OCI-LY1 (cell line): ENCODE measurements around the gene S100A10.
A peak's percentile ranks its signal among the peaks of the same experiment; 100 is the strongest.

Source experiments
- H2AFZ ChIP-seq: fragments of 200-600 bp; sonication (generic), shearing (Covaris generic); 2 replicates; pipeline ENCODE4 v1.6.0; 2014; ENCODE audit warnings: antibody characterized with exemption, mild to moderate bottlenecking, low read length
- H3F3A ChIP-seq: fragments of 200-600 bp; sonication (generic), shearing (Covaris generic); 2 replicates; pipeline ENCODE4 v1.6.0; 2014; ENCODE audit warnings: mild to moderate bottlenecking, antibody characterized with exemption, low read length, moderate library complexity; ENCODE audit not compliant: insufficient read depth
- H3K27ac ChIP-seq: fragments of 200-600 bp; sonication (generic); 2 replicates; pipeline ENCODE4 v1.5.1; 2014; ENCODE audit warnings: low read length, mixed run types, mild to moderate bottlenecking, low read depth; ENCODE audit not compliant: poor library complexity, severe bottlenecking
- H3K27me3 ChIP-seq: fragments of 200-600 bp; sonication (generic); 2 replicates; pipeline ENCODE4 v1.6.0; 2014; ENCODE audit warnings: antibody characterized with exemption, mild to moderate bottlenecking, low read length, moderate library complexity; ENCODE audit not compliant: insufficient read depth
- H3K36me3 ChIP-seq: fragments of 200-600 bp; sonication (generic); 2 replicates; pipeline ENCODE4 v1.6.1; 2014; ENCODE audit warnings: mild to moderate bottlenecking, antibody characterized with exemption, low read length, moderate library complexity, mixed read lengths; ENCODE audit not compliant: insufficient read depth
- H3K4me1 ChIP-seq: fragments of 200-600 bp; sonication (generic); 2 replicates; pipeline ENCODE4 v1.5.1; 2014; ENCODE audit warnings: mild to moderate bottlenecking, low read length, moderate library complexity; ENCODE audit not compliant: insufficient read depth, severe bottlenecking
- H3K4me2 ChIP-seq: fragments of 200-600 bp; sonication (generic), shearing (Covaris generic); 2 replicates; pipeline ENCODE4 v1.6.1; 2014; ENCODE audit warnings: low read length
- H3K4me3 ChIP-seq: fragments of 200-600 bp; sonication (generic); 2 replicates; pipeline ENCODE4 v1.5.1; 2014; ENCODE audit warnings: low read length, low read depth, mild to moderate bottlenecking, mixed read lengths; ENCODE audit not compliant: poor library complexity, severe bottlenecking
- H3K79me2 ChIP-seq: fragments of 200-600 bp; shearing (Covaris generic); 2 replicates; pipeline ENCODE4 v1.6.1; 2016; ENCODE audit warnings: mixed run types, low read length, mixed read lengths; ENCODE audit not compliant: insufficient read depth
- H3K9ac ChIP-seq: fragments of 200-600 bp; sonication (generic), shearing (Covaris generic); 2 replicates; pipeline ENCODE4 v1.6.1; 2014; ENCODE audit warnings: mild to moderate bottlenecking, low read length, mixed read lengths
- H3K9me2 ChIP-seq: fragments of 200-600 bp; sonication (generic), shearing (Covaris generic); 2 replicates; pipeline ENCODE4 v1.6.1; 2014; ENCODE audit warnings: low read depth, mild to moderate bottlenecking, low read length, mixed read lengths
- H3K9me3 ChIP-seq: fragments of 200-600 bp; shearing (Covaris generic); 2 replicates; pipeline ENCODE4 v1.6.1; 2014; ENCODE audit warnings: low read length, mixed read lengths
- H4K20me1 ChIP-seq: fragments of 200-600 bp; sonication (generic), shearing (Covaris generic); 2 replicates; pipeline ENCODE4 v1.6.0; 2016; ENCODE audit warnings: mild to moderate bottlenecking, low read length; ENCODE audit not compliant: insufficient read depth
- EZH2 ChIP-seq: fragments of 200-600 bp; sonication (generic), shearing (Covaris generic); IDR thresholded peaks from 2 replicates; pipeline ENCODE4 v1.8.0; 2017; ENCODE audit warnings: borderline replicate concordance, mixed run types, mild to moderate bottlenecking, antibody characterized with exemption, low read length, moderate library complexity, mixed read lengths
- TF ChIP-seq, protein P1 (sequence below): fragments of 200-600 bp; sonication (generic), shearing (Covaris generic); IDR thresholded peaks from 2 replicates; pipeline ENCODE4 v1.5.1; 2017; ENCODE audit warnings: mild to moderate bottlenecking, antibody characterized with exemption, low read length, moderate library complexity, mixed read lengths

Gene S100A10

DNA sequence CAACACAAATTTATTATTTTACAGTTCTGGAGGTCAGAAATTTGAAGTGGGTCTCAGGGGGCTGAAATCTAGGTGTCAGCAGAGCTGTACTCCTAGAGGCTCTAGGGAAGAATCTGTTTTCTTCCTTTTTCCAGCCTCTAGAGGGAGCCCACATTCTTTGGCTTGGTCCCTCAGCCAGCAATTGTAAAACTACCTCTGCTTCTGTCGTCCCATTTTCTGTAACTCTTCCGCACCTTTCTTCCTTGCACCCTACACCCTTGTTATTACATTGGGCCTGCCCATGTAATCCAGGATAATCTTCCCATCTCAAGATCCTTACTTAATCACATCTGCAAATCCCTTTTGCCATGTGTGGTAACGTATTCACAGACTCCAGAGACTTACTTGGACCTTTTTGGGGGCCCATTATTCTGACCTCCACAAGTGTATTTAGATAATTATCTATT is 59.6 kb downstream of the S100A10 start:
- no peaks in the 10 kb centered on the region for H4K20me1 ChIP-seq
- H3K4me3 ChIP-seq = no peak overlapping the region
- no peak overlapping the region for H3K9ac ChIP-seq
- no peaks in the 10 kb centered on the region for H3F3A ChIP-seq
- no peaks in the 10 kb centered on the region for H3K9me2 ChIP-seq
- H3K4me2 ChIP-seq = no peak overlapping the region
- H3K36me3 ChIP-seq = no peaks in the 10 kb centered on the region; the same call in 1 of the 2 replicates
- H2AFZ ChIP-seq = no peak overlapping the region
- H3K27ac ChIP-seq = no peak overlapping the region
- H3K9me3 ChIP-seq = no peaks in the 10 kb centered on the region
- no peaks in the 10 kb centered on the region for H3K79me2 ChIP-seq
- no peaks in the 10 kb centered on the region for H3K4me1 ChIP-seq
- no peak for TF ChIP-seq EZH2
- TF ChIP-seq, protein P1, sequence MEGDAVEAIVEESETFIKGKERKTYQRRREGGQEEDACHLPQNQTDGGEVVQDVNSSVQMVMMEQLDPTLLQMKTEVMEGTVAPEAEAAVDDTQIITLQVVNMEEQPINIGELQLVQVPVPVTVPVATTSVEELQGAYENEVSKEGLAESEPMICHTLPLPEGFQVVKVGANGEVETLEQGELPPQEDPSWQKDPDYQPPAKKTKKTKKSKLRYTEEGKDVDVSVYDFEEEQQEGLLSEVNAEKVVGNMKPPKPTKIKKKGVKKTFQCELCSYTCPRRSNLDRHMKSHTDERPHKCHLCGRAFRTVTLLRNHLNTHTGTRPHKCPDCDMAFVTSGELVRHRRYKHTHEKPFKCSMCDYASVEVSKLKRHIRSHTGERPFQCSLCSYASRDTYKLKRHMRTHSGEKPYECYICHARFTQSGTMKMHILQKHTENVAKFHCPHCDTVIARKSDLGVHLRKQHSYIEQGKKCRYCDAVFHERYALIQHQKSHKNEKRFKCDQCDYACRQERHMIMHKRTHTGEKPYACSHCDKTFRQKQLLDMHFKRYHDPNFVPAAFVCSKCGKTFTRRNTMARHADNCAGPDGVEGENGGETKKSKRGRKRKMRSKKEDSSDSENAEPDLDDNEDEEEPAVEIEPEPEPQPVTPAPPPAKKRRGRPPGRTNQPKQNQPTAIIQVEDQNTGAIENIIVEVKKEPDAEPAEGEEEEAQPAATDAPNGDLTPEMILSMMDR = peak; percentile 76
- no peaks in the 10 kb centered on the region for H3K27me3 ChIP-seq
